PC-3 (cell line): ENCODE results near the gene CASZ1.

Experiments used
- EZH2 ChIP-seq: fragments of 300-600 bp; sonication (generic); IDR thresholded peaks from one replicate; pipeline ENCODE4 v1.6.1; 2017; ENCODE audit warnings: antibody characterized with exemption, mild to moderate bottlenecking, low read length; ENCODE audit not compliant: unreplicated experiment
- EZH2phosphoT487 ChIP-seq: fragments of 300-600 bp; sonication (generic); IDR thresholded peaks from 2 replicates; pipeline ENCODE4 v1.6.1; 2018; ENCODE audit warnings: mild to moderate bottlenecking, antibody characterized with exemption, low read length, borderline replicate concordance
- TF ChIP-seq, protein P1 (sequence below): fragments of 300-600 bp; sonication (generic); conservative IDR thresholded peaks from 2 replicates; pipeline ENCODE4 v1.5.1; 2017; ENCODE audit warnings: antibody characterized with exemption, low read depth, mild to moderate bottlenecking, low read length

DNA sequence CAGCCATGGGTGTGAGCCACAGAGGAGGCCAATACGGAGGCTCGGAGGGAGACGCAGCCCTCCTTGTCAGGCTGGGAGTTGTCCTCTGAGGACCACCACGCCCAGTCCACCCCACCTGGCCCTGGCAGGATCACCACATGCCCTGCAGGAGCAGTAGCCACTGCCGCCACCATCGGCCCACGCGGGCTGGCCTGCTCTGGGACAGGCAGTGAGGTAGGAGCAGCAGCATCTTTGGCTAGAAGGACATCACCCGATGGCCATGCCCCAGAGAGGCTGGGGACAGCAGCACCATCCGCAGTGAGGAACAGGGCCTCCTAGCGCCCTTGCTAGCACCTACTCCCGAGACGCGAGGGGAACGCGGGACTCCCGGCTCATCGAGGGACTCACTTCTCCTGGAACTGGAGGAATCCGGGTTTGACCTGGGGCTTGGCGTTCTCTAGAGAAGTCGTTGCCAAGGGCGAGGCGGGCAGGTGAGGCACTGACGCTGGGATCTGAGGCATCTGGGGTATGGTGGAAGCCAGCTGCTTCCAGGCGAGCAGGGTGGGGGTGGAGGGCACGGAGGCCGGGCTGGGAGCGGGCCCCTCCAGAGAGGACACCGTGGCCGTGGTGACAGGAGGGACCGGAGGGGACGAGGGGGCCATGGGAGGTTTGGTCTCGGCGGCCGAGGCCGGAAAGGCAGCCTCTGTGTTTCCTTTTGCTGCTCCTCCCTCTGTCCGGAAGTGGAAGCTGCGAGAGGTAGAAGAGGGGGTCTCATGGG lies 148.9 kb downstream of the CASZ1 start:
- TF ChIP-seq, protein P1, sequence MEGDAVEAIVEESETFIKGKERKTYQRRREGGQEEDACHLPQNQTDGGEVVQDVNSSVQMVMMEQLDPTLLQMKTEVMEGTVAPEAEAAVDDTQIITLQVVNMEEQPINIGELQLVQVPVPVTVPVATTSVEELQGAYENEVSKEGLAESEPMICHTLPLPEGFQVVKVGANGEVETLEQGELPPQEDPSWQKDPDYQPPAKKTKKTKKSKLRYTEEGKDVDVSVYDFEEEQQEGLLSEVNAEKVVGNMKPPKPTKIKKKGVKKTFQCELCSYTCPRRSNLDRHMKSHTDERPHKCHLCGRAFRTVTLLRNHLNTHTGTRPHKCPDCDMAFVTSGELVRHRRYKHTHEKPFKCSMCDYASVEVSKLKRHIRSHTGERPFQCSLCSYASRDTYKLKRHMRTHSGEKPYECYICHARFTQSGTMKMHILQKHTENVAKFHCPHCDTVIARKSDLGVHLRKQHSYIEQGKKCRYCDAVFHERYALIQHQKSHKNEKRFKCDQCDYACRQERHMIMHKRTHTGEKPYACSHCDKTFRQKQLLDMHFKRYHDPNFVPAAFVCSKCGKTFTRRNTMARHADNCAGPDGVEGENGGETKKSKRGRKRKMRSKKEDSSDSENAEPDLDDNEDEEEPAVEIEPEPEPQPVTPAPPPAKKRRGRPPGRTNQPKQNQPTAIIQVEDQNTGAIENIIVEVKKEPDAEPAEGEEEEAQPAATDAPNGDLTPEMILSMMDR, result no peak
- TF ChIP-seq EZH2phosphoT487 (no peak), EZH2 (no peak)
